ENCODE data around the gene BSN. TPM values are rescaled to one million over a fixed set of nuclear protein-coding genes. Genes with fewer than 3 reads are reported as not detected.

The BSN gene
- total and polyA plus RNA-seq, 2 experiments from 2014 or later: 0.50 to 5.1 TPM

DNA sequence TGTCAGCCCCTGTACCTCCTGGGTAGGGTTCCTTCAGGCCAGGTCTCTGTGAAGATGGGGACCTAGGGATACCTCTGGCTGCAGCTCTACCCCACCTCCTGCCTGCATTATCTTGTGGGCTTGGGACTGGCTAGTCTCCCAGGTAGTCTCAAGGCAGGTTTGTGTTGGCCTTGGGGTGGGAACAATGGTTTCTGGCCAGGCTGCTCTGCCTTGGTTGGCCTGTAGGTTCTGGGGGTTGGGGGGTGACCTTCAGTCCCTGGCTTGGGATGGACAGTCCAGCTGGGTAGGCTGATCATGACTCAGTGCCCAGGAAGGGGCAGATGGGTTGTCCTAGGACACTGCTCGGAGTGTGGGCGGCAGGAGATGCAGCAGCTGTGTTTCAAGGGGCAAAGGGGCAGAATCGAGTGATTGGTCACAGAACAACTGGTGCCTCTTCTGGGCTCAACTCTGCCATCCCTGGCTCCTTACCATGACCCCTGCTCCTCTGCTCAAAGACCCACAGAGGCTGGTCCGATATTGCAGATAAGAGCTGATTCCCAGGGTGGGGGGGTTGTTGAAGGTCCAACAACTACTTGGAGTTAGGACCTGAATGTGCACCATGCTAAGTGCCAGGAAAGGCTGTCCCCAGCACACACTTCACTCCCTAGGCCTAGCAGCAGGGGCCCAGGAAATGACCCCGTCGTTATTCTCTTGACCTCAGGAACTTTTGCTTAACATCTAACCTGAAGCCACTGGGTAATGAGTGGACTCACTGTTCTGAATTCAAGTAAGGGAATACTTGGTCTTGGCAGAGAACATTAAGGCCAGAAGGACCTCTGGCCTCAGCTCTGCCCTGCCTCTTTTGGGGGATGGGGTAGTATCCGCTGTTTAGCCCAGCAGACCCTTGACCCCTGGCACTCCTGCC lies 18.1 kb upstream of the BSN start (continued):
- TF ChIP-seq CREB1 (CRISPR knock-in tag; IDR thresholded peaks at IDR 0.05; ENCODE audit: low read depth) (no peak), CTCF (conservative IDR thresholded peaks at IDR 0.05; ENCODE audit: low read depth in 2 of 2) (no peak), JUNB (IDR thresholded peaks at IDR 0.05; ENCODE audit: unreplicated experiment) (no peak), STAT1 (IDR thresholded peaks at IDR 0.05; ENCODE audit: unreplicated experiment) (no peak), ZNF331 (CRISPR knock-in tag; IDR thresholded peaks at IDR 0.05; ENCODE audit: low read depth) (no peak), ZNF462 (CRISPR knock-in tag; IDR thresholded peaks at IDR 0.05) (no peak)
